Immature natural killer cell (primary cell): ENCODE results near the gene RPL10A. TPM values are rescaled to one million over a fixed set of nuclear protein-coding genes. Genes with fewer than 3 reads are reported as not detected.

ENCODE experiments used
- polyA plus RNA-seq, 3 donors: library from polyadenylated mRNA; unstranded; fragments of 300-500 nt; fragmentation: Illumina TruSeq; gene quantifications; one replicate each; pipeline ENCODE4 v1.2.3, GENCODE V29; 2021

RPL10A gene
- polyA plus RNA-seq, 3 donors from 2014 or later, result 419 to 805 (median 477) TPM

Other genes with a start within 250 kb of the RPL10A start
- gene ZNF76, start 208.7 kb upstream of the RPL10A start, polyA plus RNA-seq, result 10 to 100 TPM; 20.7 to 30.5 (median 27.9) TPM
- gene DEF6, start 170.6 kb upstream of the RPL10A start, polyA plus RNA-seq, result 100 to 1,000 TPM in 1 of 3 donors, 10 to 100 TPM in 2; 90.7 to 226 (median 95.1) TPM
- 1 to 10 TPM in 2 of 3 donors, under 1 TPM in 1; 0.98 to 6.0 (median 2.0) TPM for gene PPARD, start 125.8 kb upstream of the RPL10A start, polyA plus RNA-seq
- gene FANCE, start 16.1 kb upstream of the RPL10A start, polyA plus RNA-seq, result 1 to 10 TPM; 2.2 to 5.4 (median 3.1) TPM
- not detected for gene TEAD3, start 28.7 kb downstream of the RPL10A start, polyA plus RNA-seq
- gene TULP1, start 44.5 kb downstream of the RPL10A start, polyA plus RNA-seq, result not detected
- gene FKBP5, start 220.5 kb downstream of the RPL10A start, polyA plus RNA-seq, result 10 to 100 TPM; 26.1 to 99.0 (median 29.3) TPM